ENCODE results near the gene LOXHD1.

Gene LOXHD1

DNA sequence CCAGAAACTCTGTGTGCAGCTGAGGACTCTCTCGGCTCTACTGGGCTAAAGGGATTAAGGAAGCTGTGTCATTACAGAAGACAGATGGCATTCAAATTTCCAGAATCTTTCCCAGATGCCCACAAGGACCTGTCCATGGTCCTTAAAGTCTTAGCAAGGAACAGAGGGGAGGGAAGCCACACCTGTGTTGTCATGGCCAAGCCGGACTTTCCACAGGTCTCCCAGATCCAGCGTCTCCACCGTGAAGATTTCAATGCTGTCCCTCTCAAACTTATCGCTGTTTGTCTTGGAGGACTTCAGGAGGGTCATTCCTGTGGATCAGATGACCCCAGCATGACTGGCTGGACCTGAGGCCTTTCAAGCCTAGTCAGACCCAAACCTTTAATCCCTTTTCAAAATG, 114.5 kb downstream of the LOXHD1 start:
- no peak for DNase-seq (ENCODE audit: low read depth in 3 of 3)

DNA sequence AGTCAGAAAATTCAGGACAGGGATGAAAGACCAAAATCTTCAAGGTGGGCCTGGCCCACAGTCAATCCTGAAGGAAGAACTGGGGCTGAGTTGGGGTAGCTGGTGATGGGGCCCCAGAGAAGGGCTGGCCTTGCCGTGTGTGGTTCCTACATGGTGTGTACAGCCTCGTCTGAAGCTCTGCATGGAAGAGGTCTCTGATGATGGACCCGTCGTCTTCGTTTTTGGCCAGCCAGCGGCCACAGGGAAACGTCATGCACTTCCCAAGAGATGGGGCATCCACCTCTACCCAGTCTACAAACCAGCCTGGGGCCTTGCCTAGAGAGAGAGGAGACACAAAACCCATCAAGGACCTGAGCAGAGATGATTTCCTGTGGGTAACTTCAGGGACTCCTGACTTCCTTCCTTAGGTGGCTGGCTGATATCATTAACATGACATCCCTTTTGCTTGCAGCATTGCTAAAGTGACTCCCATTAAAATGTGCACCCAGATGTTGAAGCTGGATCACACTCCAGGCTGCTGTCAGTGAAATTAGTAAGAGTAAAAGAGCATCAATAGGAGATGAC, 115.3 kb downstream of the LOXHD1 start:
- DNase-seq (ENCODE audit: low read depth in 3 of 3) = no peak

DNA sequence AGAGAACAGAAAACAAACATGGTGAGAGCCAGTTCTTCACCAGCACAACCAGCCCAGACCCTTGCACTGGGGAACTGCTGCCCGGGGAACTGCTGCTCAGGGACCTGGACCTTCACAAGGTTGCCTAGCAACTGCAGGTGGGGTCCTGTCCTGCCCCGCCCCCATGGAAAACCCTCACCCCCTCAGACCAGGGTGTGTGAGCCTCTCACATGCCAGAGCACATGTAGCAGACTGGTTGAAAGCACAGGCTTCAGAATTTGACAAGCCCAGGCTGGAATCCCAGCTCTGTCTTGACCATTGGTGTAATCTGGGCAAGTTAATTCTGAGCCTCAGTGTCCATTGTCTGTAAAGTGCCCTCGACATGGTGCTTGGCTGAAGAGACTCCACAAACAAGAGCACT, 118.6 kb downstream of the LOXHD1 start:
- no peak for DNase-seq (ENCODE audit: low read depth in 3 of 3)

DNA sequence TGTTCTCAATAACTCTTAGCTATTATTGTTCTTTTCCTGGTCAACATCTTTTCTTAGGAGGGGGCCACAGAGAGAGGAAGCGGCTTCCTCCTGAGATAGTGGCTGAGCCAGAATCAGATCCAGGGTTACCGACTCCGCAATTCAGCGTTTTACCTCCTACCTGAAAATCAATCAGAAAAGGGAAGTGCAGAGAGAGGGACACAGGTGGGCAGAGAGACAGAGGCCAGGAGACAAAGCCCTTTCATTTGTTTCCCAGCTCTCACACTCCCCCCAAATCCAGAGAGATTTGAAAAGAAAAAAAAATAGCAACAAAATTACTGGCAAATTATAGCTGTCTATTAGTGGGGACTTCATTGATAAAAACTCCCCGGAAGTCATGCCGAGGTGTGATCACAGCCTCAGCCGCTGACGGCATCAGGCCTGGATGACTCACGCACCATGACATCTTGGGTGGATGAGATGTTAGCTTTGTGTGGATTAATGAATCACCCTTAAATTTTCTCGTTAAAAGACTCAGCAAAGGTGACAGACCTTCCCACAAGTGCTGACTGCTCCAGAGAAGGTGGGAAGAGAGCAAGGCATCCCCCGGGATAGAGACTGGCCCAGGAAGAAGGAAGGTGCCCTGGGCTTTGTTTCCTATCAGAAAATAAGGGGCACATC, 120.7 kb downstream of the LOXHD1 start:
- no peak for DNase-seq (ENCODE audit: low read depth in 3 of 3)

DNA sequence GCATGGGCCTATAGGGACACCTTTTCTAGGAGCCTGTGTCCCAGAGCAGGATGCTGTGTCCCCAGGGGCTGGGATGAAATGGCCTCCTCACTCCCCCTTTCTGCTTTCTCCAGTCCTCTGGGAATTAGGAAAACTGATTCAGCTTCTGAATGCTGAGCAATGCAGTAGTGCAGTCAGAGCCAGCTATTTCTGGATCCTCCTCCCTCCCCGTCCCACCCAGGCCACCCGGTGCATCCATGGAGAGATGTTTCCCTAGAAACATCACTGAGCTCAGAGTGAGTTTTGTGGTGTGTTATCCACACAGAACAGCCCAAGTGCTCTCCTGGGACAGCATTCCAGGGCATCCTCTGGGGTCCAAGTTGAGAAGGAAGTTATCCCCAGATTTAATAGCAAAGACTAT, 125.5 kb downstream of the LOXHD1 start:
- no peak for DNase-seq (ENCODE audit: low read depth in 3 of 3)

DNA sequence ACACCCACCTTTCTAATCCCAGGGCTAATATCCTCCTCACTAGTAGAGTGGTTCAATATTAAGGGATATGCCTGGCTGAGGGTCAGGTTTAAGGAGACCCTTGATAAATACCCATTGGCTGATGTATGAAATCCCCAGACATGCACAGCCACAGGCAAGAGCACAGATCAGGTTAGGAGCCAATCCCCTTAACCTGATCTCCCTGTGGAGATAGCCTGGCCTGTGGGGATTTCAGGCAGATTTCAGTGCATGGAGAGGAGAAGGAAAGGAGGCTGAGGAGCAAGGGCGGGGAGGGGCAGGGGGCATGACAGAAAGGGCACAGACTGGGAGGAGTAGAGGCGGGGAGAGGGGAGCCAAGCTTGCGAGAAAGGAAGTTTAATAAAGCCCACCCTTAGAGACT, 129.0 kb downstream of the LOXHD1 start:
- DNase-seq (ENCODE audit: low read depth in 3 of 3) = no peak

DNA sequence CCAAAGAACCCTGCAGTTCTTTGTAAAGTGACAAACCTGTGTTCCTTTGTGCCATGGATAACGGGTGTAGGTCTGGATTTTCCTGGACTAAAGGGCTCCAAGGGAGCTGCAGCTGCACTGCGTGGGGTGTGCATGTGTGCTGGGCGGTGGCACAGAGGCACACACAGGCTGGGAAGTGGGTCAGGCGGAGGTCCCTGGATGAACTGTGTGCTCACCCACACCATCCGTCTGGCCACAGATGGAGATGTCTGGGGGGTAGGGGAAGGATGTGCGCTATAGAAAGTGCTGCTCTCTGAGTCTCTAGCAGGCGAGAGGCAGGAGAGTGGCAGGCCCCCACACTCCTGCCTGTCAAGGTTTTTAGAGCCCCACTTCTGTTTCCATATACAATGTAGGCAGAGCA, 137.2 kb downstream of the LOXHD1 start:
- DNase-seq (ENCODE audit: low read depth in 3 of 3) = no peak

DNA sequence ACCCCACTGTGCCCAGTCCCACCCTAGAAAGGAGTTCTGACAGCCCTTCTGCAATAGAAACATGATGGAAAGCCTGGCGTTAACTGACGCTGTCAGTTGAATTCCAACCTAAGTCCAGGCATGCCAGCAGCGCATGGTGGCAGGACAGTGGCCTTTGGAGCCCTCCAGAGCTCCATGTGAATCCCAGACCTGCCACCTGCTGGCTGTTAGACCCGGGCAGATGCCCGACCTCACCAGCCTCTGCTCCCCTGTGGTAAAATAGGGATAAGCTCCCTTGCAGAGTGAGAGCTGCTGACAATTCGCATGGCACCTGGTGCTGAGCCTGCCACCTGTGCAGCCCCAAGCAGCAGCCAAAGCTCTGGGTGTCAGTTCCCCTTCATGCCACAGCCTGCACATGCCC, 138.6 kb downstream of the LOXHD1 start:
- no peak for DNase-seq (ENCODE audit: low read depth in 3 of 3)

DNA sequence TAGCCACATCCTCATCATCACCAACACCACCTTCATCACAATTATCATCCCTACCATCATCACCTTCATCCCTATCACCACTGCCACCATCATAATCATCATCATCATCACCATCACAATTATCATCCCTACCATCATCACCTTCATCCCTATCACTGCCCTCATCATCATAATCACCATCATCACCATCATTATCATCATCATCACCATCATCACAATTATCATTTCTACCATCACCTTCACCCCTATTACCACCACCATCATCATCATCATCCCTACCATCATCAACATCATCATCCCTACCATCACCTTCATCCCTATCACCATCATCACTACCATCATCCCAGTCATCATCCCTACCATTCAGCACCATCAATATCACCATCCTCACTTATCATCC, 140.5 kb downstream of the LOXHD1 start:
- DNase-seq (ENCODE audit: low read depth in 3 of 3) = no peak

DNA sequence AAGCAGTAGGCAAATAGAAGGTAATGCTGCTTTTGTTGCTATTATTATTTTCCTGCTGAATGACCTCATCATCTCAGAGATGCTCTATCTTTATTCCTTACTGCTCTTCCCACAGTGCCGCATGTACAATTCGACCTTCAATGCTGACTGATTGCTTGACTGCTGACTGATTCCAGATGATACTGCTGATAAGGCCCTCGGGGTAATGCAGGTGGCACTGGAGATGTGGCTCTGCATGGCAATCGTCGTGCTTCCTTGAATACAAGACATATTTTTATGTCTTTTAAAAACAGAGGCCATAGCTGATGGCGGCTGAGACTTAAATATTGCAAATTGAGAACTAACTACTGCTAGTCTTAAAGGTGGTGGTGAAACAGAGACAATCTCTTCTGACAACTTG, 146.6 kb downstream of the LOXHD1 start:
- DNase-seq (ENCODE audit: low read depth in 3 of 3) = no peak

DNA sequence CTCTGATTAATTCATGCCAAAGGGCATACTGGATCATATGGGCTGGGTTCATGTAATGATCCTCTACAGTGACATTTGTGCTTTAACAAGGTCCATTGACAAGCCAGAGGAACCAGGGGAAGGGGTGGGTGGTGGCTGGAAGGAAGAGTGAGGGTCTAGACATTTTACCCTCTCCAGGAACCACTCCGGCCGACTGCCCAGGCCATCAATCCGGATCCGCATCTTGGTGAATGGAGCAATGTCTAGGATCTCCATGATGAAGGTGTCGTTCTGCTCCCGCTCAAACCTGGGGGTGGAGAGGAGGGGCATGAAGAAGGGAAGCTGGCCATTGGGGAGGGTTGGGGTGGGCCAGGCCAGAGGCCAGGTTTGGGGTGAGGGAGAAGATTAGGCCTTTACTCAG, 147.5 kb downstream of the LOXHD1 start:
- no peak for DNase-seq (ENCODE audit: low read depth in 3 of 3)

DNA sequence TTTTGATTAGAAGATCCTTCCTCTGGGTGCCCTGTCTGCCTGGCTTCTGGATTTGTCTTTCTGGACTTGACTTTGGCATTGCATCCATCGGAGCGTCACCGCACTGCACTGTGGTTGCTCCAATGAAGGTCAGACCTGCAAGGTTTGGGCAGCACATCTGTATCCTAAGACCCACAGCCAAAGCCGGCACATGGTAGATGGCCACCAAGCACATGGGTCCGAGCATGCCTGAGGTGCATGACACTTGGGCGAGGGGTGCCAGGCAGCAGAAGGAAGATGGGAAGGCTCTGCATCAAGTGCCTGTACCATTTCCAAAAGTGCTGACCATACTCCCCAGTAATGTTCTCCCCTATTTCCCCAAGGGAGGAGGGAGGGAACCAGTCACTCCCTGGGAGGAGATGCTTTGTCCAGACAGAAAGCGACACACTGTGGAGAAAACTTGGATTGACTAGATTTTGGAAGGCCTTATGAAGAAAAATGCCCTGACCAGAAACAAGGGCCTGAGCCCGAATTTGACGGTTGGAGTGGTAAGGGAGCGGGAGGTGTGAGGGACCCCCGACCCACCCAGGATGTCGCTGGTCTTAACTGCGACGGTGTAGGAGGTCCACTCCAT, 149.9 kb downstream of the LOXHD1 start:
- DNase-seq (ENCODE audit: low read depth in 3 of 3) = no peak

DNA sequence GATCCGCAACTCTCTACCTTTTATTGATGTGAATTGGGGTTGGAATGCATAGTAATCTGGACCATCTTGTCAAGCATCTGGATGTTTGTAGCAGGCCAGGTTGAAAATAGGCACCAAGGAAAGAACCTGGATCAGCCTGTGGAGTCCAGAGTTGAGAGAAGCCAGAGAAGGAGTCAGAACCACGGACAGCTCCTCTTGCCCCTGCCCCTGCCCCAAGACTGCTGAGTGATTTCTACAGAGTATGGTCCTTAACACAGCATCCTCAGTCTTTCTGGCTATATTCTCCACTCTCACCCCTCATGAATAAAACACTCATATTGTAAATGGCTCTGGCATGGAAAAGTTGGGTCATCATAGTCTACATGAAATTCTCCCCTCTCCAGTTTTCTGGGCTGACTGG, 154.6 kb downstream of the LOXHD1 start:
- no peak for DNase-seq (ENCODE audit: low read depth in 3 of 3)

DNA sequence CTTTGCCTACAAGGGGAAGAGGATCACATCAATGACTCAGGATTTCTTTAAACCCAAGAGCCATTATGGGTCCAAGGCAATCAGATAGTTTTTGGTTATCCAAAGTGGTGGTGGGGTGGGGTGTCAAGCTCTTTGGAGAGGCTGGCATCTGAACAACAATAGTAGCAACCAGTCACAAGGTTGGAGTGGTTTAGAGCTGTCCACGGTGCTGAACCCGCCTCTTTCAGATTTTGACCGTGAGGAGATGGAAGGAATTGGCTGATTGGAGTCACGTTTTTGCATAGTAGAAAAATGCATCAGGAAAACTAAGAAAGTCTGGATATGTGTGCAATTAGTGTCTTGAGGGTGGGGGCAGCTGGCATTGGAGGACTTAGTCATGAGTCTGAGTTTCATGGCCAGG, 159.9 kb downstream of the LOXHD1 start:
- DNase-seq (ENCODE audit: low read depth in 3 of 3) = peak in 1 of 3 experiments; percentile 16

DNA sequence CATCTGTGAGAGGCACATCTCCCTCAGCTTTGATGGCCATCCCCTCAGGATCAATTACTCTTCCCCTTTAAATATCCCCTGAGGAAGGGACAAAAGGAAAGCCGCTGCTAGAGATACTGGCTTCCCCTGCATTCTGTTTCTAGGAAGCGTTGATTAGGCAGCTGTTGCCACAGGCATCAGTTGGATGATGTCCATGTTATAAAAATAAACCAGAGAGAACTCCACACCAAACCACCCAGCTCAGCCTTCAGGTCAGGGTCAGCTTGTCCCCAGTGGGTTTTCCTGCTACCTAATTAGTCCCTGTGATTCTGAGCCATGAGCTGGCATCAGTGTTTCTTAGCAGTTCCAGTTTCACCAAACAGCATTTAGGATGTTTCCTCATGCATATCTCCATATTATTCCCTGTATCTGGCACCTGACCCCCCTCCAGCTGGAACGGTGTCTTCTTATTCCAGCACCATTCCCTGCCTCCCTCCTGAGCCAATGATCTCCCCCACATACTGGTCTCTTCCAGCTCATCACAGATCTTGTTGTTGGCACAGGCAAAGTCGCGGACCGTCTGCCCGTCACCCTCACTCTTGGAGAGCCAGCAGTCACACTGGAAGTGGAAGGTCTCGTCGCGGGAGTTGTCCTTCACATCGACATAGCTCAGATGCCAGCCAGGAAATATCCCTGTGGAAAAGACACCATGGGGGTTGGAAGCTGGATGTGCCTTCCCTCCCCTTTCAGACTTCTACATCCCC, 168.4 kb downstream of the LOXHD1 start:
- no peak for DNase-seq (ENCODE audit: low read depth in 3 of 3)

DNA sequence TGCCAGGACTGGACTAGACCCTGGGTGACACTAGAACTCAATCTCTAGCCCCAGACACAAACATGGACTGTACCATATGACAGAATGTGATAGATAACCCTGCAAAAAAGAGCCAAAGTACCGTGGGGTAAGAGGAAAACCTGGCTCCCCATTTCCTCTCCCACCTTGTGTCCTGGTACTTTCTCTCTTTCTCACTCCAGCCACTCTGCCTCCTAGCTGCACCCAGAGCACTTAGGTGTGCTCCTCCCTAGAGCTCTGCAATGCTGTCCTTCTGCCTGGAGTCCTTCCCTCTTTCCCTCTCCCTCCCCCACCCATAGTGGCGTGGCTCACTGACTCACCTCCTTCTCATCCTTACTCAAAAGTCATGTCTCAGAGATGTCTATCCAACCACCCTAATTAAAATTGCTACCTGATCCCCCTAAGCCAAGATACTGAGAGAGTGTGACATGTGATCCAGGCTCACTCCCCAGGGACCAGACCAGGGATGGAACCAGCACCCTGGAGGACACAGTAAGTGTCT, 171.3 kb downstream of the LOXHD1 start:
- no peak for DNase-seq (ENCODE audit: low read depth in 3 of 3)

DNA sequence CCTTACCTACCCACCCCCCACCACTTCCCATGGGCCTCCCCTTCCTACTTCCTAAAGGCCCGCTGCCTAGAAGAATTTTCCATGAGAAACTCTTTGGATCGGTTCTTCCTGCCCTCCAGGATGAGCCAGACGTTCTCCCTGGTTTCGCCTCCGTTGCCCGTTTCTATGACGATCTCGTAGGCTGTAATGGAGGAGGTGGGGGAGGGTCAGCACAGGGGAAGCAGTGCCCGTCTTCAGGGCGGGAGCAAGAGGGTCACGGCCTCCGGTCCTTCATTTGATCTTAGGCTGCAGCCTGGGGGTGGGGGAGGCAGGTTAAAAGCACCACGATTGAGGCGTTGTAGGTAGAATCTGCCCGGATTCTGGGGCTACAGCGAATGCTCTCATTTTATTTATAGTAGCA, 172.0 kb downstream of the LOXHD1 start:
- DNase-seq (ENCODE audit: low read depth in 3 of 3) = no peak

DNA sequence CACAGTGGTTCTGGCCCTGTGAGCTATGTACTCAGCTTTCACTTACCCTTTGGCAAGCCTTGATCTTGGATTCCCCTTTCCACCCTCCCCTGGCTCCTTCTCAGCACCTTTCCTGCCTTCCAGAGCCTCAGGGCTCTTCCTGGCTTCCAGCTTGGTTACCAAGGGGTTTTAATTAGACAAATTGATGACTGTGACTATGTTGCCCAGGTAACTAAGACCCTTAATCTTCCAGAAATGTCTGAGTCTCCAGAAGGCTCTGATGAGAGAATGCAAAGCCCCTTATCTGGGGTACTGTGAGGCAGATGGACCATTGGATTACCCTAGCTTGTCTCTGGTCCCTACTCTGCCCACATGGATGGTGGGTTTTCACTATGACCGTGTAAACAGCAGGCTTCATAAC, 174.2 kb downstream of the LOXHD1 start:
- no peak for DNase-seq (ENCODE audit: low read depth in 3 of 3)

DNA sequence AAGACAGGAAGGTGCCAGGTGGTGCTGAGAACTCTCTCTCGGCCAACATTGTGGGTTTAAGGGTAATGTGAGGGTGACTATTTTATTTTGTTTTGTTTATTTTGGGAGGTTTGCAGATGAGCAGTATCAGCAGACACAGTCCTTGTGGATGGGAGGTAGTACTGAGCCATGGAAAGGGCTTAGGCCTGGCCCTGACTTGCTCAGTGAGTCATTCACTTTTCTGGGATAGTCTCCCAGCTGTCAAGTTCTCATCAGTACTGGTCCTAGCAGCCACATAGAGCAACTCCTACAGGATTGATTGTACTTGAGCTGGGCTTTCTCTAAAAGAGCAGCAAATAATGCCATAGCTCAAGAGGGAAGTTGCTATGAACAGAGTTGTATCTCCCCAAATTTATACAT, 175.2 kb downstream of the LOXHD1 start:
- DNase-seq (ENCODE audit: low read depth in 3 of 3) = no peak

DNA sequence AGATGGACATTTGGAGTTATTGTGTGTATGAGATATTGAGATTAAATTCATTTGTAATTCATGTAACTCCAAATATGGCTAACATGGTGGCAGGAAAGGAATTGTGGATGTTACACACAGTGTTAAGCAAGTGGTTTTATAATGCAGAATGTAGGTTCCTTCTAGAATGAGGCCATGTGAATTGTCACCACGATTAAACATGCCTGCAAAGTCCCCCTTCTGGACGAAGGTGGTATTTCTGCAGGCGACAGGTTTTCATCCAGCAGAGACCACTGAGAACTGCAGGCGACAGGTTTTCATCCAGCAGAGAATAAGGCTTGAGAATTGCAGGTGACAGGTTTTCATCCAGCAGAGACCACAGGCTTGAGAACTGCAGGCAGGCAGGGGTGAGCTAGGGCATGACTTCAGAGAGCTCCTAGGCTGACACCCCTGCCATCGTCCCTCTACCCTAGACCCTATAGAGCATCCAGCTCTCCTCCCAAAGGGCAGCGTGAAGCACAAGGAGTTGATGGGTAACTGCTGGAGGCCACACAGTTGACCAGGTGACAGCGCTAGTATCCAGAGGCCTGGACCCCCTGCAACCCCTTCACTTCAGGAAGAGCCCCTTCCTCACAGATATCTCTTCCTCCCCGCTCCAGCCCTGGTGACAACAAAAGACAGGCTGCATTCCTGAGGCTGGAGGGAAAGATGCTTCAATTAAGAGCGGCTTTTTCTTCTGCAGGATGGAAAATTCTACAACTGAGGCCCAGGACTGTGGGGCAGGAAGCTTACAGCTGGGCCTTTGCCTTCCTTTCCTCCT, 175.8 kb downstream of the LOXHD1 start:
- DNase-seq (ENCODE audit: low read depth in 3 of 3) = peak; percentile 23 to 48 (median 31)

DNA sequence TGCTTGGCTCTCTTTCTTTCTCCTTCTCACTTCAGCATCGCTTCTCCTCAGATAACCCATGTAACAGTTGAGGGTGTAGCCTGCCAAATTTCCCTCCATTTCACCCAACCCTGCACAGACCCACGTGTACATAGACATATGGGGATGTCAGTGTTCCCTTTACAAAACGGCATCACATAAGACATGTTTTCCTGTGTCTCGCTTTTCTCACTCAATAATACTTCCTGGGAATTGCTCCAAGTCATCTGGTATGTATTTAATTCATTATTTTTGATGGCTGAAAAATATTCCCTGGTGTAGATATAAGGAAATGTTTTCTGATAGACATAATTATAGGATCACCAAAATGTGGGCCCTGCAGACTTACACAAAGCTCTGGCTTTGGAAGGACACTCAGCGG, 176.8 kb downstream of the LOXHD1 start:
- no peak for DNase-seq (ENCODE audit: low read depth in 3 of 3)

DNA sequence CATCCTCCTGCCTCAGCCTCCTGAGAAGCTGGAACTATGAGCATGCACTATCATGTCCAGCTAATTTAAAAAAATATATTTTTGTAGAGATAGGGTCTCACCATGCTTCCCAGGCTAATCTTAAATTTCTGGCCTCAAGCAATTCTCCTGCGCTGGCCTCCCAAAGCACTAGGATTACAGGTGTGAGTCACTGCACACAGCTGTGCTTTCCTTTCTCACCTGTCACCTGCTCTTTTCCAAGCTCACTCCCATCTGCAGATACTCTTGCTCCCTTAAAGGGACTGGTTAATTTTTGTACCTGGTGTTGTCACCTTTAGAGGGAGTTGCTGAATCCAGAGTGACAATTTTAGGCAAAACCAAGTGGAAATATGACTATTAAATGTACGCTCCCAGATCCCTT, 178.2 kb downstream of the LOXHD1 start:
- DNase-seq (ENCODE audit: low read depth in 3 of 3) = no peak
